Breast epithelium (tissue), 3 donors: ENCODE results near the gene PLCXD3.

Source experiments
- POLR2A ChIP-seq: fragments of 450-650 bp; IDR thresholded peaks from one replicate; pipeline ENCODE4 v1.6.1; 2016; ENCODE audit warnings: antibody characterized with exemption, mild to moderate bottlenecking, moderate library complexity
- POLR2AphosphoS5 ChIP-seq, 3 donors: sonication (generic); formaldehyde crosslinking; IDR thresholded peaks; one replicate each; pipeline ENCODE4 v1.6.1; 2017; ENCODE audit warnings: antibody characterized with exemption in 3 of 3
- TF ChIP-seq, protein P1 (sequence below), 3 donors: fragments of 450-650 bp; IDR thresholded peaks; one replicate each; pipeline ENCODE4 v1.5.1; 2016 to 2017; ENCODE audit warnings: antibody characterized with exemption in 3 of 3, mild to moderate bottlenecking in 3 of 3, moderate library complexity in 3 of 3

DNA sequence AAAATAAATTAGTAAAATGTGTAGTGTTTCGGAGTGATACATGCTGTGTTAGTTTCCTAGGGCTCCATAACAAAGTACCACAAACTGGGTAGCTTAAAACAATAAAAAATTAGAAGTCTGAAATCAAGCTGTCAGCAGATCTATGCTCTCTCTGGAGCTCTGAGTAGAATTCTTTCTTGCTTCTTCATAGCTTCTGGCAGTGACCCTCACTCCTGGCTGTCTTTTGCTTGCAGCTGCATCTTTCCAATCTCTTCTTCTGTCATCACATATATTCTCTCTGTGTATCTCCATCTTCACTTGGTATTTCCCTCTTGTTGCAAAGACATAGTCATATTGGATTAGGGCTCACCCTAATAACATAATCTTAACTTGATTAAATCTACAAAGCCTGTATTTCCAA, 37.6 kb upstream of the PLCXD3 start:
- TF ChIP-seq POLR2AphosphoS5 (IDR thresholded peaks at IDR 0.05) = no peak
- TF ChIP-seq, protein P1, sequence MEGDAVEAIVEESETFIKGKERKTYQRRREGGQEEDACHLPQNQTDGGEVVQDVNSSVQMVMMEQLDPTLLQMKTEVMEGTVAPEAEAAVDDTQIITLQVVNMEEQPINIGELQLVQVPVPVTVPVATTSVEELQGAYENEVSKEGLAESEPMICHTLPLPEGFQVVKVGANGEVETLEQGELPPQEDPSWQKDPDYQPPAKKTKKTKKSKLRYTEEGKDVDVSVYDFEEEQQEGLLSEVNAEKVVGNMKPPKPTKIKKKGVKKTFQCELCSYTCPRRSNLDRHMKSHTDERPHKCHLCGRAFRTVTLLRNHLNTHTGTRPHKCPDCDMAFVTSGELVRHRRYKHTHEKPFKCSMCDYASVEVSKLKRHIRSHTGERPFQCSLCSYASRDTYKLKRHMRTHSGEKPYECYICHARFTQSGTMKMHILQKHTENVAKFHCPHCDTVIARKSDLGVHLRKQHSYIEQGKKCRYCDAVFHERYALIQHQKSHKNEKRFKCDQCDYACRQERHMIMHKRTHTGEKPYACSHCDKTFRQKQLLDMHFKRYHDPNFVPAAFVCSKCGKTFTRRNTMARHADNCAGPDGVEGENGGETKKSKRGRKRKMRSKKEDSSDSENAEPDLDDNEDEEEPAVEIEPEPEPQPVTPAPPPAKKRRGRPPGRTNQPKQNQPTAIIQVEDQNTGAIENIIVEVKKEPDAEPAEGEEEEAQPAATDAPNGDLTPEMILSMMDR (IDR thresholded peaks at IDR 0.05) = no peak
- no peak for TF ChIP-seq POLR2A
